Activated CD4-positive, alpha-beta memory T cell treated with anti-CD3 and anti-CD28 coated beads, Interleukin-2, amount 10 ng/mL, durations not matched to agents 7 days and 5 days (primary cell): ENCODE results near the gene PRKCG. TPM values are rescaled to one million over a fixed set of nuclear protein-coding genes. Genes with fewer than 3 reads are reported as not detected.

Source experiments
- total RNA-seq, 2 experiments: library from RNA; stranded (reverse); gene quantifications; one replicate each; pipeline ENCODE4 v1.2.3, GENCODE V29; 2021

Gene PRKCG
- total RNA-seq, 2 experiments from 2014 or later, result not detected

Other genes starting within 250 kb of the PRKCG start
- gene NLRP12, start 57.9 kb upstream of the PRKCG start, total RNA-seq, result under 1 TPM in 1 of 2 experiments, not detected in 1; 0.08 TPM
- gene MYADM, start 14.3 kb upstream of the PRKCG start, total RNA-seq, result 100 to 1,000 TPM; 109 TPM
- gene CACNG7, start 27.1 kb downstream of the PRKCG start, total RNA-seq, result not detected
- gene CACNG8, start 80.7 kb downstream of the PRKCG start, total RNA-seq, result under 1 TPM in 1 of 2 experiments, not detected in 1; 0.05 TPM
- gene CACNG6, start 109.4 kb downstream of the PRKCG start, total RNA-seq, result not detected
- gene VSTM1, start 181.7 kb downstream of the PRKCG start, total RNA-seq, result not detected
- gene TARM1, start 199.2 kb downstream of the PRKCG start, total RNA-seq, result not detected
- under 1 TPM in 1 of 2 experiments, not detected in 1; 0.40 TPM for gene OSCAR, start 218.6 kb downstream of the PRKCG start, total RNA-seq
- gene NDUFA3, start 220.7 kb downstream of the PRKCG start, total RNA-seq, result 100 to 1,000 TPM; 115 to 116 TPM
- gene TFPT, start 233.5 kb downstream of the PRKCG start, total RNA-seq, result 10 to 100 TPM; 44.4 to 47.1 TPM
- gene PRPF31, start 233.6 kb downstream of the PRKCG start, total RNA-seq, result 10 to 100 TPM; 53.5 to 55.0 TPM